ENCODE measurements around the gene NLRC5.

NLRC5 gene

GRCh38 chr16:57094911-57095310 lies 105.6 kb downstream of the NLRC5 start:
- no peak overlapping the region for H3K27ac ChIP-seq (ENCODE audit: low read depth, low read length)
- TF ChIP-seq EZH2phosphoT487 (IDR thresholded peaks at IDR 0.05; ENCODE audit: borderline replicate concordance, low read length) (no peak), CTCF (IDR thresholded peaks at IDR 0.05; ENCODE audit: low read depth, low read length, poor library complexity, severe bottlenecking) (no peak)
- H3F3A ChIP-seq (ENCODE audit: control insufficient read depth, insufficient read depth) = no peaks in the 10 kb centered on the region
- H3K4me2 ChIP-seq (ENCODE audit: low read length) = no peak overlapping the region
- H3K4me3 ChIP-seq (ENCODE audit: low read length) = no peak overlapping the region
- no peaks in the 10 kb centered on the region for H3K9me3 ChIP-seq (ENCODE audit: control insufficient read depth, insufficient read depth, low read length)
- no peaks in the 10 kb centered on the region for H4K20me1 ChIP-seq (ENCODE audit: control insufficient read depth, insufficient read depth, low read depth, low read length)
- H3K36me3 ChIP-seq (ENCODE audit: control insufficient read depth, low read length) = no peaks in the 10 kb centered on the region
- H3K4me1 ChIP-seq (ENCODE audit: control insufficient read depth, low read length) = peaks cover 17% of the 10 kb centered on the region
- H3K27me3 ChIP-seq (ENCODE audit: control insufficient read depth, low read length) = no peaks in the 10 kb centered on the region
- H3K79me2 ChIP-seq (ENCODE audit: control insufficient read depth, low read length) = no peaks in the 10 kb centered on the region
- H3K9me2 ChIP-seq (replicated peaks; ENCODE audit: control insufficient read depth, low read length) = no peaks in the 10 kb centered on the region

- no peak overlapping the region for H3K4me3 ChIP-seq (ENCODE audit: low read length)
- H3K36me3 ChIP-seq (ENCODE audit: control insufficient read depth, low read length) = no peaks in the 10 kb centered on the region
- H3K4me2 ChIP-seq (ENCODE audit: low read length) = no peak overlapping the region
- no peaks in the 10 kb centered on the region for H3F3A ChIP-seq (ENCODE audit: control insufficient read depth, insufficient read depth)
- H4K20me1 ChIP-seq (ENCODE audit: control insufficient read depth, insufficient read depth, low read depth, low read length) = no peaks in the 10 kb centered on the region
- no peaks in the 10 kb centered on the region for H3K9me2 ChIP-seq (replicated peaks; ENCODE audit: control insufficient read depth, low read length)
- no peaks in the 10 kb centered on the region for H3K79me2 ChIP-seq (ENCODE audit: control insufficient read depth, low read length)
- H3K4me1 ChIP-seq (ENCODE audit: control insufficient read depth, low read length) = peaks cover 15% of the 10 kb centered on the region
- no peaks in the 10 kb centered on the region for H3K27me3 ChIP-seq (ENCODE audit: control insufficient read depth, low read length)
- no peaks in the 10 kb centered on the region for H3K9me3 ChIP-seq (ENCODE audit: control insufficient read depth, insufficient read depth, low read length)
- no peak for TF ChIP-seq EZH2phosphoT487 (IDR thresholded peaks at IDR 0.05; ENCODE audit: borderline replicate concordance, low read length)
- TF ChIP-seq CTCF (IDR thresholded peaks at IDR 0.05; ENCODE audit: low read depth, low read length, poor library complexity, severe bottlenecking) = no peak
- H3K27ac ChIP-seq (ENCODE audit: low read depth, low read length) = no peak overlapping the region
These were observed 106.8 kb downstream of the NLRC5 start for GRCh38 chr16:57096192-57096591.

- Histone ChIP-seq H3K4me3 (ENCODE audit: low read length) (no peak overlapping the region), H3K36me3 (ENCODE audit: control insufficient read depth, low read length) (no peaks in the 10 kb centered on the region), H3K9me2 (replicated peaks; ENCODE audit: control insufficient read depth, low read length) (no peaks in the 10 kb centered on the region), H3K4me1 (ENCODE audit: control insufficient read depth, low read length) (peaks cover 13% of the 10 kb centered on the region), H4K20me1 (ENCODE audit: control insufficient read depth, insufficient read depth, low read depth, low read length) (no peaks in the 10 kb centered on the region), H3K27me3 (ENCODE audit: control insufficient read depth, low read length) (no peaks in the 10 kb centered on the region), H3K9me3 (ENCODE audit: control insufficient read depth, insufficient read depth, low read length) (no peaks in the 10 kb centered on the region), H3F3A (ENCODE audit: control insufficient read depth, insufficient read depth) (no peaks in the 10 kb centered on the region), H3K4me2 (ENCODE audit: low read length) (no peak overlapping the region), H3K27ac (ENCODE audit: low read depth, low read length) (no peak overlapping the region), H3K79me2 (ENCODE audit: control insufficient read depth, low read length) (no peaks in the 10 kb centered on the region)
- TF ChIP-seq CTCF (IDR thresholded peaks at IDR 0.05; ENCODE audit: low read depth, low read length, poor library complexity, severe bottlenecking) = no peak
- TF ChIP-seq EZH2phosphoT487 (IDR thresholded peaks at IDR 0.05; ENCODE audit: borderline replicate concordance, low read length) = no peak
These were observed 107.4 kb downstream of the NLRC5 start for GRCh38 chr16:57096793-57097192.

Measured in DOHH2 (cell line).